Naive thymus-derived CD8-positive, alpha-beta T cell (primary cell): ENCODE data around the gene RTL10. TPM values are rescaled to one million over a fixed set of nuclear protein-coding genes. Genes with fewer than 3 reads are reported as not detected.

Experiments
- ATAC-seq, 2 donors: fragments of 150-1000 bp; cut with Tn5 transposase in 1 of 2; sonication (Bioruptor Pico), chemical (Tn5 transposase) in 1 of 2; 1 replicate in 1 of 2; 2 replicates in 1 of 2; pipeline ENCODE4 v1.10.0; 2021; ENCODE audit warnings: mild to moderate bottlenecking in 2 of 2, moderate library complexity in 2 of 2
- POLR2A ChIA-PET: fragments of 350-600 bp; sonication (Branson Sonifier 250); formaldehyde crosslinking; loops from one replicate; lab custom pipeline; 2021; ENCODE audit warnings: antibody characterized with exemption; lab: Charles Lee
- DNase-seq, 10 donors: peaks; one replicate each; pipeline versions ENCODE4 v3.0.0 to v3.0.0-alpha.2; 2020 to 2022
- H3K27ac Mint-ChIP-seq, 10 donors: one replicate each; pipeline ENCODE4 v1.8.0; 2020 to 2022; ENCODE audit warnings: mild to moderate bottlenecking in 10 of 10, mixed read lengths in 10 of 10, moderate library complexity in 4 of 10, inconsistent platforms in 1 of 10
- H3K27me3 Mint-ChIP-seq, 5 donors: one replicate each; pipeline ENCODE4 v1.8.0; 2021 to 2022; ENCODE audit warnings: mixed read lengths in 5 of 5
- H3K36me3 Mint-ChIP-seq, 3 donors: one replicate each; pipeline ENCODE4 v1.8.0; 2020 to 2022; ENCODE audit warnings: mixed read lengths in 3 of 3, mild to moderate bottlenecking in 2 of 3, inconsistent platforms in 1 of 3
- H3K4me1 Mint-ChIP-seq, 4 donors: one replicate each; pipeline ENCODE4 v1.8.0; 2021 to 2022; ENCODE audit warnings: mixed read lengths in 4 of 4
- H3K4me3 Mint-ChIP-seq, 10 donors: one replicate each; pipeline ENCODE4 v1.8.0; 2020 to 2022; ENCODE audit warnings: mild to moderate bottlenecking in 10 of 10, mixed read lengths in 10 of 10, moderate library complexity in 6 of 10, inconsistent platforms in 1 of 10
- H3K9me3 Mint-ChIP-seq, 9 donors: one replicate each; pipeline ENCODE4 v1.8.0; 2020 to 2022; ENCODE audit warnings: mixed read lengths in 9 of 9, mild to moderate bottlenecking in 3 of 9, inconsistent platforms in 1 of 9, moderate library complexity in 1 of 9
- polyA plus RNA-seq, 3 donors: library from polyadenylated mRNA; unstranded; fragments of 300-500 nt; fragmentation: Illumina TruSeq; gene quantifications; one replicate each; pipeline ENCODE4 v1.2.3, GENCODE V29; 2021
- total RNA-seq, 8 experiments: library from RNA in 2 of 8; stranded (reverse) in 2 of 8; gene quantifications; one replicate each; pipeline ENCODE4 v1.2.3 and lab custom pipeline; 2021 to 2026

Gene RTL10
- total RNA-seq (10 to 100 TPM; 30.9 to 33.0 TPM), polyA plus RNA-seq (10 to 100 TPM in 2 of 3 donors, 1 to 10 TPM in 1; 7.0 to 14.3 (median 13.4) TPM), total RNA-seq (lab: John Stamatoyannopoulos, UW) (38.9 to 116 (median 46.2) reads per million in 6 experiments)

- no peaks in the 10 kb centered on the region for H3K27me3 Mint-ChIP-seq
- H3K9me3 Mint-ChIP-seq: no peaks in the 10 kb centered on the region
- H3K4me3 Mint-ChIP-seq: peak within 1 kb of the TSS; percentile 92 to 99 (median 96)
- POLR2A ChIA-PET: interaction anchor here (1.0 to 7.5 kb wide), 18 partner anchors 9 to 262 kb away, joined by 3 to 120 read pairs (median 4); partner anchors contain the start of gene TRMT2A
- ATAC-seq (peak; percentile 87 to 91), DNase-seq (peak; percentile 89 to 97 (median 94))
- H3K27ac Mint-ChIP-seq: peak within 1 kb of the TSS; percentile 92 to 99 (median 95)
- H3K4me1 Mint-ChIP-seq: peaks cover 24 to 66% (median 59%) of the 10 kb centered on the region in 4 donors
- H3K36me3 Mint-ChIP-seq: peaks cover 0 to 19% (median 0%) of the 10 kb centered on the region in 3 donors
These were observed at the start of gene RTL10, which contains the start of gene GNB1L for GRCh38 chr22:19854778-19855503. TSS of gene RTL10 (minus strand) at chr22:19854874. CDS start at chr22:19852261, 2,613 bp downstream. TSS of gene GNB1L (minus strand) at chr22:19854874. CDS start at chr22:19821355, 33,519 bp downstream.

- POLR2A ChIA-PET: interaction anchor here (1.3 kb wide), 1 partner anchor 12 kb away, joined by 3 read pairs; no protein-coding TSS in a partner anchor
- Mint-ChIP-seq H3K27me3 (no peaks in the 10 kb centered on the region), H3K4me3 (no peak overlapping the region), H3K36me3 (peaks cover 0 to 4% (median 1%) of the 10 kb centered on the region in 3 donors), H3K27ac (no peak overlapping the region), H3K4me1 (peaks cover 0 to 8% (median 4%) of the 10 kb centered on the region in 4 donors), H3K9me3 (no peaks in the 10 kb centered on the region)
- no peak for ATAC-seq
- DNase-seq: no peak
These were observed 49.6 kb upstream of the RTL10 start for GRCh38 chr22:19904174-19904856.

GRCh38 chr22:19903513-19903912 lies 48.8 kb upstream of the RTL10 start:
- H3K9me3 Mint-ChIP-seq: no peaks in the 10 kb centered on the region
- no peak overlapping the region for H3K27ac Mint-ChIP-seq
- H3K36me3 Mint-ChIP-seq: peaks cover 0 to 6% (median 1%) of the 10 kb centered on the region in 3 donors
- no peak for ATAC-seq
- DNase-seq: no peak
- no peak overlapping the region for H3K4me3 Mint-ChIP-seq
- peaks cover 0 to 5% (median 3%) of the 10 kb centered on the region in 4 donors for H3K4me1 Mint-ChIP-seq
- no peaks in the 10 kb centered on the region for H3K27me3 Mint-ChIP-seq
- POLR2A ChIA-PET: interaction anchor here (1.0 kb wide), 1 partner anchor 38 kb away, joined by 3 read pairs; the partner anchor contains the start of genes COMT and TXNRD2

- Mint-ChIP-seq H3K4me3 (no peak overlapping the region), H3K27ac (no peak overlapping the region)
- POLR2A ChIA-PET: interaction anchor here (1.0 kb wide), 1 partner anchor 39 kb away, joined by 3 read pairs; the partner anchor contains the start of genes COMT and TXNRD2
These were observed 48.4 kb upstream of the RTL10 start for GRCh38 chr22:19903031-19903430.

GRCh38 chr22:19902245-19902715 lies 47.6 kb upstream of the RTL10 start:
- peaks cover 2 to 9% (median 5%) of the 10 kb centered on the region in 4 donors for H3K4me1 Mint-ChIP-seq
- no peaks in the 10 kb centered on the region for H3K9me3 Mint-ChIP-seq
- POLR2A ChIA-PET: interaction anchor here (2.7 kb wide), 1 partner anchor 11 kb away, joined by 14 read pairs; no protein-coding TSS in a partner anchor
- ATAC-seq (no peak), DNase-seq (no peak)
- H3K27me3 Mint-ChIP-seq: no peaks in the 10 kb centered on the region
- H3K36me3 Mint-ChIP-seq: peaks cover 0 to 6% (median 0%) of the 10 kb centered on the region in 3 donors
- no peak overlapping the region for H3K4me3 Mint-ChIP-seq
- H3K27ac Mint-ChIP-seq: peak overlapping the region in 1 of 10 donors; percentile 32

More at GRCh38 chr22:19903031-19903430, 48.4 kb upstream of the RTL10 start:
- Mint-ChIP-seq H3K27me3 (no peaks in the 10 kb centered on the region), H3K4me1 (peaks cover 0 to 5% (median 4%) of the 10 kb centered on the region in 4 donors), H3K36me3 (peaks cover 0 to 6% (median 0%) of the 10 kb centered on the region in 3 donors), H3K9me3 (no peaks in the 10 kb centered on the region)
- DNase-seq: no peak
- ATAC-seq: no peak

GRCh38 chr22:19901577-19902244 lies 47.0 kb upstream of the RTL10 start:
- peaks cover 0 to 6% (median 0%) of the 10 kb centered on the region in 3 donors for H3K36me3 Mint-ChIP-seq
- peaks cover 4 to 15% (median 10%) of the 10 kb centered on the region in 4 donors for H3K4me1 Mint-ChIP-seq
- peak overlapping the region in 1 of 10 donors; percentile 46 for H3K27ac Mint-ChIP-seq
- H3K27me3 Mint-ChIP-seq: no peaks in the 10 kb centered on the region
- no peak overlapping the region for H3K4me3 Mint-ChIP-seq
- ATAC-seq: no peak
- POLR2A ChIA-PET: interaction anchor here (0.6 to 2.7 kb wide), 2 partner anchors 10 to 15 kb away, joined by 3 to 14 read pairs; no protein-coding TSS in a partner anchor
- no peak for DNase-seq
- no peaks in the 10 kb centered on the region for H3K9me3 Mint-ChIP-seq

- Mint-ChIP-seq H3K4me1 (peaks cover 4 to 21% (median 17%) of the 10 kb centered on the region in 4 donors), H3K36me3 (peaks cover 0 to 4% (median 0%) of the 10 kb centered on the region in 3 donors), H3K4me3 (no peak overlapping the region), H3K27me3 (no peaks in the 10 kb centered on the region), H3K9me3 (no peaks in the 10 kb centered on the region), H3K27ac (peak overlapping the region in 1 of 10 donors; percentile 46)
- DNase-seq: no peak
- ATAC-seq: no peak
- POLR2A ChIA-PET: interaction anchor here (0.6 to 2.7 kb wide), 6 partner anchors 9 to 144 kb away, joined by 3 to 14 read pairs (median 3); no protein-coding TSS in a partner anchor
These were observed 46.2 kb upstream of the RTL10 start for GRCh38 chr22:19900707-19901436.

GRCh38 chr22:19898831-19899567 lies 44.3 kb upstream of the RTL10 start:
- H3K36me3 Mint-ChIP-seq: peaks cover 0 to 2% (median 0%) of the 10 kb centered on the region in 3 donors
- no peak for DNase-seq
- no peaks in the 10 kb centered on the region for H3K9me3 Mint-ChIP-seq
- H3K27me3 Mint-ChIP-seq: no peaks in the 10 kb centered on the region
- H3K27ac Mint-ChIP-seq: peak overlapping the region in 1 of 10 donors; percentile 57
- H3K4me3 Mint-ChIP-seq: peak overlapping the region in 1 of 10 donors; percentile 15
- H3K4me1 Mint-ChIP-seq: peaks cover 13 to 40% (median 34%) of the 10 kb centered on the region in 4 donors
- no peak for ATAC-seq
- POLR2A ChIA-PET: interaction anchor here (1.3 kb wide), 1 partner anchor 42 kb away, joined by 3 read pairs; the partner anchor contains the start of genes COMT and TXNRD2

GRCh38 chr22:19898145-19898544 lies 43.5 kb upstream of the RTL10 start:
- DNase-seq (no peak), ATAC-seq (no peak)
- Mint-ChIP-seq H3K27me3 (no peaks in the 10 kb centered on the region), H3K9me3 (no peaks in the 10 kb centered on the region), H3K27ac (no peak overlapping the region), H3K4me3 (no peak overlapping the region), H3K4me1 (peaks cover 16 to 48% (median 41%) of the 10 kb centered on the region in 4 donors), H3K36me3 (peaks cover 0 to 2% (median 2%) of the 10 kb centered on the region in 3 donors)
- POLR2A ChIA-PET: interaction anchor here (1.3 kb wide), 1 partner anchor 43 kb away, joined by 3 read pairs; the partner anchor contains the start of genes COMT and TXNRD2

GRCh38 chr22:19897726-19898125 lies 43.1 kb upstream of the RTL10 start:
- peak overlapping the region in 2 of 10 donors; percentile 21 to 98 for H3K27ac Mint-ChIP-seq
- no peak overlapping the region for H3K4me3 Mint-ChIP-seq
- POLR2A ChIA-PET: interaction anchor here (0.9 to 2.2 kb wide), 6 partner anchors 11 to 167 kb away, joined by 3 to 24 read pairs (median 8); partner anchors contain the start of genes COMT, GNB1L, RTL10 and TXNRD2

More at GRCh38 chr22:19897726-19898125, 43.1 kb upstream of the RTL10 start:
- Mint-ChIP-seq H3K36me3 (peaks cover 0 to 2% (median 2%) of the 10 kb centered on the region in 3 donors), H3K27me3 (no peaks in the 10 kb centered on the region), H3K4me1 (peaks cover 16 to 53% (median 45%) of the 10 kb centered on the region in 4 donors), H3K9me3 (no peaks in the 10 kb centered on the region)
- ATAC-seq (no peak), DNase-seq (no peak)
